Measurements from ENCODE around the gene XXYLT1.
"Not testable (repeated sequence)": the region's sequence is repeated elsewhere in the genome, so short reads cannot be mapped to it uniquely, and the experiment has no call there.

Gene XXYLT1

DNA sequence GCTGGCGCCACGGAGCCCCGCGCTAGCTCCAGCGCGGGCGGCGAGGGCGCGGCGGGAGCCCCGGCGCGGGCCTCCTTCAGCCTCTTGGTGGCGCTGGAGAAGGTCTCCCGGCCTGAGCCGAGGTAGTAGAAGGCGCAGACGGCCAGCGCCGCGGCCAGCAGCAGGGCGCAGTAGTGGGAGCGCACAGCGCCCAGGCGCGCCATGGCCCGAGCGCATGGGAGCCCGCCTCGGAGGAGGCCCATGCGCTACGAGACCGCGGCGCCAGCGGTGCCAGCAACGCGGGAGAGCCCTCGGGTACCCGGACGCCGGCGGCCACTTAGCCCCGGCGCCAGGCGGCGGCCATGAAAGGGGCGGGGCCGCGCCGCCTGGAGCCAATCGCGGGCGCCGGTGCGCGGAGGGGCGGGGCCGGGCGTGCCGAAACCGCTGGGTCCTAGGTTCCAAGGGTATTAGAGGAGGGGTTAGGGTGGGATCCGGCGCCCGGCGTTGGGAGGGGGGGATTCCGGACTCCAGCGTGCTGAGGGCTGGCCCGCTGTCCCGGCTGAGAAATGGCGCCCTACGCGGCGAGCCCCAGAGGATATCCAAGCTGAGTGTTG is at the start of gene XXYLT1:
Gene XXYLT1, minus strand, starts transcription at position 343 of the 593 bp plus-strand sequence. Its CDS starts 101 bp downstream, at position 242.
- DNase-seq, result peak; percentile 97

DNA sequence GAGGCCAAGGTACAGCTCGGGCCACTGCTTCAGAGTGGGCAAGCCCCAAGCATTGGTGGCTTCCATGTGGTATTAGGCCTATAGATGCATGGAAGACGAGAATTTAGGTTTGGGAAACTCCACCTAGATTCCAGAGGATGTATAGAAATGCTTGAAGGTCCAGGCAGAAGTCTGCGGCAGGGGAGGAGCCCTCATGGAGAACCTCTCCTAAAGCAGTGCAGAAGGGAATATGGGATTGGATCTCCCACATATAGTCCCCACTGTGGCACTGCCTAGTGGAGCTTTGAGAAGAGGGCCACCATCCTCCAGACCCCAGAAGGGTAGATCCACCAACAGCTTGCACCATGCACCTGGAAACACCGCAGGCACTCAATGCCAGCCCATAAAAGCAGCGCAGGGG is 48.1 kb upstream of the XXYLT1 start:
- no peak for DNase-seq

GRCh38 chr3:195312714-195313113 is 41.8 kb upstream of the XXYLT1 start:
- no peak for DNase-seq

DNA sequence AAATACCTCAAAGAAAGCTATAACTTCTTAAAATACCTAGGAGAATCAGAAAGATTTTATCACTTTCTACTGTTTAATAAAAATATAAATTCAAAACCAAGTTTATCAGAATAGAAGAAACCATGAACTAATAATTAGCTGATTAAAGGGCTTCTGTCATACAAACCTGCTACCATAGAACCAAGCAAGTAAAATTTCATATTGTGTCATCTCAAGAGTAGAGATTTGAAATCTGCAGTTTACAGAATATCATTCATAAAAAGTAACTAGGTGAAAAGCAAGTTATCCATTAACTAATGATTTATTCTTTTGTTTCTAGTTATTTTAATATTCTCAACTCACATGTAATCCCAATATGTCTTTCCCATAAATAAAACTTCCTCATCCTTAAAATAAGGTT is 36.8 kb upstream of the XXYLT1 start:
- no peak for DNase-seq

GRCh38 chr3:195306369-195306768 is 35.4 kb upstream of the XXYLT1 start:
- no peak for DNase-seq

DNA sequence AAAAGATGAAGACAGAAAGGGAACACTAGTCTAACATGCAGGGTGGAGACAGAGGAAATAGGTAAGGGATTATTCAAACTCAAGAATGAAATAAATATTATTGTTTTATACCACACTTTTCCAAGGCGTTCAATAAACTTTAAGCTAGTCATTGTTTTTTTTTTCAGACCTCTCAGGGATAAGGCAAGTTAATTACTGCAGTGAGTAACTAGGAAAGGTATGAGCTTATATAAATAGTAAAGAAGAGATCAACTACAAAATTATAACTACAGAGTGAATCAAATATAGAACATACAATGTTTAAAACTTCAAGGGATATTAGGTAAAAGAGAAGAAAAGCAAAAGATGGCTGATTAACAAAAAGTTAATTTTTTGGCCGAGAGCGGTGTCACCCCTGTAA is 31.5 kb upstream of the XXYLT1 start:
- DNase-seq, result no peak

DNA sequence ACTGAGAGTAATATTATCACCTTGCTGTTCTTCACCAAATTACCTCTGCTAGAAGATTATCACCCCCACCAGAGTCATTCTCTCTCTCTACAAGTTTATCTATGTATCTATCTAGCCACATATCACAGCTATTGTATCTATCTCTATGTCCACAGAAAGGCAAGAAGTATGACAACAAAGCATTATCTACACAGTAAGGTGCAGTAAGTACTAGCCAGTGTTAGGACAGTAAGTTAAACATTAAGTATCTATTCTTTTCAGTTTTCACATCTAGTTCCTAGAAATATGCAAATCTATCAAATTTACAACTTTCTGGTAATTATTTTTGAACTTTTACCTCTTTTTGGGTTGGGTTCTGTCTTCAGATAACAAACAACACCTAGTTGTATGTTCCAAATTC is 26.5 kb upstream of the XXYLT1 start:
- no peak for DNase-seq

DNA sequence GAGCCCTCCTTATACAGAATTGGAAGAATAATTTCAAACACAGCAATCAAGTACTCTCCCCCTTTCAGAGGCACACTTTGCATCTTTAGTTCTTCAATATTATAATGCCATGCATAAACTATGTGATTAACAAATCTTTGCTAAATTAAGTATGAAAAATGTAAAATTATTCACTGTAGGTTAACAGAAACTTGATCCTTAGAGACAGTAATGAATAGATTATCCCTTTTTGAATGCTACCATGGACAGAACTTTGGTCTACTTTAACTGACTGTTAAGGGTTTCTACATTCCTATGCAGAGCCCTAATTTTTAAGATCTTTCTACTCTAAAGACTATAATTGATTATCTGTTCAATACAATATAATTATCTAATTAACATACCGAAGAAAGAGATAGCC is 25.7 kb upstream of the XXYLT1 start:
- DNase-seq, result no peak

- no peak for DNase-seq
Observed at GRCh38 chr3:195291121-195291520, 20.2 kb upstream of the XXYLT1 start.

GRCh38 chr3:195290643-195291042 is 19.7 kb upstream of the XXYLT1 start:
- not testable (repeated sequence) for DNase-seq

GRCh38 chr3:195286115-195286872 is 15.3 kb upstream of the XXYLT1 start:
- DNase-seq, result no peak

DNA sequence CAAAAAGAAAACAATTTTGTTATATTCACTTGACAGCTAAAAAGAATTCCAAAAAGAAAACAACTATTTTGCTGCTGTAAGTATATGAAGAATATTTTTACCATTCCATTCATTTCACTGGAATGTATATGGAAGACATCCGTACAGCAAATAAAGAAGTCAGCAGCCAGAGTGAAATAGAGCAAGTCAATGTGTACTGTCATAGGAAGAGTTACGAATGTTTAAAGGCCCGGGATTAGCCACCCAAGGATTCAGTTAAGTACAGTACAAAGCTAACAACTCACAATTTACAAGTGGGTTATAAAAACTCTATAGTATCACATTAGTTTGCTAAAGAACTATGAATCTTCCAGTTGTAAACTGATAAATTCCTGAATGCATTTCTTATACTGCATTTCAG is 14.4 kb upstream of the XXYLT1 start:
- no peak for DNase-seq

GRCh38 chr3:195284842-195285241 is 13.9 kb upstream of the XXYLT1 start:
- DNase-seq, result no peak

DNA sequence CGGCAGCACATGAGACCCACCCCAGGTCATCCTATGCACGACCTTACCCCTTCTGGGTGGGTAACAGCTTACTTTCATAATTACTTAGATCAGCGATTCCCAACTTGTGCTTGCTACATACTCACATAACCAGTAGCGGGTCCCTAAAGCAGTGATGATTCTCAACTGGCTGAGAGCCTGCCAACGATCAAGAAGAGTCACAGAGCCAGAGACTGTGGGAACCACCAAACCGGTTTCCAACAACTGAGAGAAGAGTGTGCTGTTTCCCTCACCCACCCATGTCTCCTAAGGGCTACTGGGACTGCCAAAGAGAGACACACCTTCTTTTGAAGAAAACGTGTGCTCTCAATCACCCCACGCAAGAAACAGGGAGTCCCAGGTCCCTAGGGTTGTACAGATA is 12.0 kb upstream of the XXYLT1 start:
- DNase-seq, result no peak

DNA sequence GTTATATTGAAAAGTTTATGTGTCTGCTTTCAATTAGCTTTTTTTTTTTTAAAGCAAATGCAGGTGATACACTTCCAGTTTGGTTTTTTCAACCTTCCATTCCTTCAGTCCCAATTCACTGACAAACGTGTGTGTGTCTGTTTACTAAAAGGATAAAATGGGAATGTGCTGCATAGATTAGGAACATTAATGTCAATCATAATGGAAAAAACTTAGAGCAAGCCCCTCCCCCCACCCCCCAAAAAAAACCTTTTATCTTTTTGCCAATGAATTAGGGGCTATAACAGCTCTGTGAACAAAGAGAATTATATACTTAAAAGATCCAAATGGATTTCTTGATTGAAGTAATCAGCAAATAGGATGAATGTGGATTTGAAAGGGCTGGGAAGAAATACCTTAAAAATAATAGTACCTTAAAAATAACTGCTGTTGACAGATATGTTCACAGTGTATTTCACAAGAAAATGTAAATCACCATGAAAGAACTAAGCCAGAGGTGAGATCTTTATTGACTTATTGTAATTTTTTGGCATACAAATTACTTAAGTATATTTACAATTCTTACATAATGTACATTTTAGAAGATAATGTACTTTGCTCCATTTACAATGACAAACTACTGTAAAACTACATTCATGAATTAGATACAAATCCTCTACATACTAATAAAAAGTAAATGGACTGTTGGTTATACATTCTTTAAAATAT is 3.5 kb upstream of the XXYLT1 start:
- DNase-seq, result no peak

- peak; percentile 97 for DNase-seq
Observed at GRCh38 chr3:195271410-195272243, 668 bp upstream of the XXYLT1 start.

DNA sequence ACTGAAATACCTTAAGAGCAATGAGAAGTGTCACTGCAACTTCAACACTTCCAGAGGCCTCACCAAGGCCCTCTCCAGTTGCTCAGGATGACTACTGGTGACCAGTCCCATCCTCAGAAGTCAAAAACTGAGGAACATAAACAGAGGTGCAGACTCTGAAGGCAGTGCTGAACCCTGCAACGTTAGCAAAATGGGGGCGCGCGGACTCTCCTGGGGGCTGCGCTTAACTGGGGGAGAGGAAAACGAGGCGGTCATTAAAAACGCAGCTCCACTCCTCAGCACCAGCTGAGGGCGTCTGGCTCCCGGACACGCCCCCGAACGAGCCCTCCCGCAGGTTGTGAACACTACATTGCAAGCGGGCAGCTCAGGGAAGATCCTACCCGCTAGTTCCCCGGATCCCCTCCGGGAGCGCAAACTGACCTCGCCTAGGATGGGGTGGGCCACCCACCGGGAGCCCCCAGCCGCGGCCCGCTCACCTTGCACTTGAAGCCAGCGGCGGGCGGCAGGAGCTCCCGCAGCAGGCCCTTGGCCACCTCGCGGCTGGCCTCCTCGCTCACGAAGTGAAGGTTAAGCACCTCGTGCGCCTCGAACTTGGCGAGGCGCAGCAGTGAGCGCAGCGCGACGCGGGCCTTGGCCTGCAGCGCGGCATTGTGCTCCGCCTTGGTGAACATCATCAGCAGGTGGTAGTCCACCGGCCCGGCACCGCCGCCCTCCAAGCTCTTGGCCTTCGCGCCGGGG is 711 bp downstream of the XXYLT1 start:
- DNase-seq, result no peak

DNA sequence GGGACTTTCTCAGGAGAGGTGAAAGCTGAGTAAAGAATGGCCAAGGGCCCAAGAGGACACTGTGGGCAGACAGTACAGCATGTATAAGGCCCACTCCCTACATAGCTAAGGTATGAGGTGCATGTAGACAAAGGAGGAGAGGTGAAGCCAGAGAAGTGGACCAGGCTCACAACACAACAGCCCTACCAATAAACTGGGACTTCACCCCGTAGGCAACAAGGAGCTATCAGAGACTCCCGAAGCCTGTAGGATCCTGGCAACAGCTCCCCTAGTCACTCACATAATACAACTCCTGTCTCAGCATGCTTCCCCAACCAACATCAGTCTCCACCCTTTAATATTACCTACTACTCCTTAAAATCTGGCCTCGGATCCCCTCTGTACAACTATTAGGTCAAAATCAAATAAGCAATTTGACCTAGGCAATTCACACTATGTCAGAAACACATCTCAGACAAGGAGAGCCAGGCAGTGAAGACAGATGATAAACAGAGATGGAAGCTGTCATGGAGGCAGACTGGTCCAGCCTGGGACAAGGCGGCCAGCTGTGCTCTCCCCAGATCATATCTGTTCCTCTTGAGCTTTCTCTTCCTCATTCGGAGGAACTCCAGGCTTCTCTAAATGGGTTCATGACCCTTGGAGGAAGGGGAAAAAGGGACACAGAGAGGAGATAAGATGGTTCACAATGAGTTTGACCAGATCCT is 1.4 kb downstream of the XXYLT1 start:
- DNase-seq, result no peak

DNA sequence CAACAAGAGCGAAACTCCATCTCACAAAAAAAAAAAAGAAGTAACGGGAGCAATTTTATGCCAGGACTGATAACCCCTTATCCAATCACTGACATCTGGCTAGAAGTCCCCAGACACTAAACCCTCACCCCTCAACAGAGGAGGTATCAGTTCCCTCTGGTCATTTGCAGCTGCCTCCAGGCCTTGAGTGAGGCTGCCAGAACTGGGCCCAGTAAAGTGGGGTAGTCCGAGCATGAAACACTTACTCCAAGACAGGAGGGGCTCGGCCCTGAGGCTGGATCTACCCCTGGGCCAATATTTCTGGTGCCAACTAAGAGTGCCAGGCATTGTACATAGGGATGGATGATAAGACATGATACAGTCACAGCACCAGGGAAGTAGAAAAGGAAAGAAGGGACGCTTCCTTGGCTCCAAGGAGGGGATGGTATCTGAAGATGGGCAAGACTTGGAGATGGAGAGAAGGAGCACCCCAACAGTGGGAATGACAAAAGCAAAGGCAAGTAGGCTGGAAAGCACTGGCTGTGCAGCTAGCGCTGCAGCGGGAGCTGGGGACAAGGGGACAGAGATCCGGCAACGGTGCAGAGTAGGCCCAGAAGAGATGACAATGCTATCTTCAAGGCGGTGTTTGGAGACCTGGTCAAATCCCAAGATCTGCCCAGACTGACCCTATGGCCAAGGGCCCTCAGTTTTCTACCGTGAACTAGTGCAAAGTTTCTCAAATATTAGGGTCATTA is 2.2 kb downstream of the XXYLT1 start:
- no peak for DNase-seq

DNA sequence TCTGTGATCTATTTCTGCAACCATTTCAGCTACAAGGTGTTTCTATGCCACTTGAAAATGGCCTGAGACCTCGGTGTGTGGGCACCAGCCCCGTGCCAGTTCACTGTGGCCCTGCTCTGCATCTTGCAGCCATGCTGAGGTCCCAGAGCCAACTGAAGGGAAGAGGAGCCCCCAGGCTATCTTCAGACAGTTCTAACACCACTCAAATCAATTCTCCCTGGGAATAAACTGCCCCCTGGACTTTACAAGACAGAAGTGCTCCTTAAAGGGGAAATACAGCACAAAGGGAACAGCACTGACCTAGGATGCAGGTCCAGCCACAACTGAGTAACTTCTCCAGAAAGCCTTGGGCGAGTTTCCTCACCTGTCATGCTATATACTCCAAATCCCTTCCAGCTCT is 3.9 kb downstream of the XXYLT1 start:
- DNase-seq, result no peak

DNA sequence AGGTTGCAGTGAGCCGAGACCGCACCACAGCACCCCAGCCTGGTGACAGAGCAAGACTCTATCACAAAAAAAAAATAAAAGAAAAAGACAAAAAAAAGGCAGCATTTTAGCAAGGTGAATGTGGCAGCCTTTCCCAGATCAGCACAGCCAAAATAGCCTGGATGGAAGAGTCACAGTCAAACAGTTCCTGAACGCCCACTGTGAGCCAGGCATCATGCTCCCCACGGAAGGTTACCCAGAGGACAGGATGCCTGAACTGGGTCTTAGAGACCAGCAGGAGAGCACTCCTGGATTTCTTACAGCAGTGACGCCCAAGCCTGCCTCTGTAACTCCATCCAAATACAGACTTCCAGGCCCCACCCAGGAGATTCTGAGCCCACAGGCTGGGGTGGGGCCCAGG is 4.5 kb downstream of the XXYLT1 start:
- no peak for DNase-seq
